H9 (cell line): ENCODE data around the gene MTMR12. TPM values are rescaled to one million over a fixed set of nuclear protein-coding genes. Genes with fewer than 3 reads are reported as not detected.

ENCODE experiments used
- DNase-seq: peaks from one replicate; pipeline ENCODE4 v3.0.0-alpha.2; 2017
- H2AFZ ChIP-seq: one replicate; pipeline ENCODE4 v1.6.1; 2013; ENCODE audit warnings: mild to moderate bottlenecking, low read length, control low read depth, moderate library complexity
- H2AK5ac ChIP-seq: 2 replicates; pipeline ENCODE4 v1.6.1; 2013; ENCODE audit warnings: low read length, control low read depth, mixed read lengths; ENCODE audit not compliant: insufficient read length
- H2BK120ac ChIP-seq: one replicate; pipeline ENCODE4 v1.6.1; 2013; ENCODE audit warnings: low read depth, mild to moderate bottlenecking, low read length, control low read depth, inconsistent platforms; ENCODE audit not compliant: poor library complexity, severe bottlenecking
- H2BK12ac ChIP-seq: 2 replicates; pipeline ENCODE4 v1.6.1; 2013; ENCODE audit warnings: low read length, control low read depth, mixed read lengths, low read depth; ENCODE audit not compliant: insufficient read length
- H2BK15ac ChIP-seq: 2 replicates; pipeline ENCODE4 v1.6.1; 2013; ENCODE audit warnings: low read depth, low read length, control low read depth
- H2BK20ac ChIP-seq: one replicate; pipeline ENCODE4 v1.6.1; 2013; ENCODE audit warnings: low read depth, mild to moderate bottlenecking, low read length, control low read depth, inconsistent platforms; ENCODE audit not compliant: poor library complexity, severe bottlenecking
- H2BK5ac ChIP-seq: 2 replicates; pipeline ENCODE4 v1.6.1; 2013; ENCODE audit warnings: low read length, control low read depth, mixed read lengths; ENCODE audit not compliant: insufficient read length
- H3K14ac ChIP-seq: 2 replicates; pipeline ENCODE4 v1.6.1; 2013; ENCODE audit warnings: low read length, control low read depth; ENCODE audit not compliant: insufficient read depth
- H3K18ac ChIP-seq: 2 replicates; pipeline ENCODE4 v1.6.1; 2013; ENCODE audit warnings: low read depth, mild to moderate bottlenecking, mixed read lengths, low read length, control low read depth; ENCODE audit not compliant: insufficient read length
- H3K23ac ChIP-seq: 2 replicates; pipeline ENCODE4 v1.6.1; 2013; ENCODE audit warnings: low read length, control low read depth, mixed read lengths, low read depth; ENCODE audit not compliant: insufficient read length
- H3K23me2 ChIP-seq: 2 replicates; pipeline ENCODE4 v1.6.1; 2013; ENCODE audit warnings: low read depth, mild to moderate bottlenecking, mixed read lengths, low read length, control low read depth; ENCODE audit not compliant: insufficient read length, poor library complexity, severe bottlenecking
- H3K27ac ChIP-seq: 2 replicates; pipeline ENCODE4 v1.5.1; 2013; ENCODE audit warnings: low read length, control low read depth, mixed read lengths, low read depth; ENCODE audit not compliant: insufficient read length
- H3K27me3 ChIP-seq: 2 replicates; pipeline ENCODE4 v1.6.1; 2013; ENCODE audit warnings: low read length, control low read depth, inconsistent platforms; ENCODE audit not compliant: insufficient read depth
- H3K4ac ChIP-seq: 2 replicates; pipeline ENCODE4 v1.6.1; 2013; ENCODE audit warnings: low read depth, mild to moderate bottlenecking, control low read depth, inconsistent platforms, low read length, moderate library complexity
- H3K4me1 ChIP-seq: 2 replicates; pipeline ENCODE4 v1.6.1; 2013; ENCODE audit warnings: low read length, control low read depth, inconsistent platforms; ENCODE audit not compliant: insufficient read depth
- H3K4me2 ChIP-seq: 2 replicates; pipeline ENCODE4 v1.6.1; 2013; ENCODE audit warnings: low read length, control low read depth, mixed read lengths; ENCODE audit not compliant: insufficient read length, insufficient read depth
- H3K56ac ChIP-seq: 2 replicates; pipeline ENCODE4 v1.6.1; 2013; ENCODE audit warnings: low read depth, mild to moderate bottlenecking, mixed read lengths, low read length, control low read depth; ENCODE audit not compliant: insufficient read length
- H3K79me1 ChIP-seq: 2 replicates; pipeline ENCODE4 v1.6.1; 2013; ENCODE audit warnings: low read depth, mild to moderate bottlenecking, moderate library complexity, low read length, control low read depth, inconsistent platforms; ENCODE audit not compliant: insufficient read depth, poor library complexity, severe bottlenecking
- H3K79me2 ChIP-seq: 2 replicates; pipeline ENCODE4 v1.6.1; 2013; ENCODE audit warnings: low read length, control low read depth, inconsistent platforms; ENCODE audit not compliant: insufficient read depth
- H3K9ac ChIP-seq: 2 replicates; pipeline ENCODE4 v1.6.1; 2013; ENCODE audit warnings: low read length, control low read depth, mixed read lengths; ENCODE audit not compliant: insufficient read length; ENCODE audit errors: extremely low read depth
- H3K9me3 ChIP-seq: one replicate; pipeline ENCODE4 v1.6.1; 2013; ENCODE audit warnings: low read depth, low read length, inconsistent platforms; ENCODE audit not compliant: control insufficient read depth
- H3T11ph ChIP-seq: one replicate; pipeline ENCODE4 v1.6.1; 2013; ENCODE audit warnings: mild to moderate bottlenecking, low read length, control low read depth, inconsistent platforms
- H4K20me1 ChIP-seq: one replicate; pipeline ENCODE4 v1.6.1; 2013; ENCODE audit not compliant: control insufficient read depth, insufficient read length, insufficient read depth
- H4K5ac ChIP-seq: 2 replicates; pipeline ENCODE4 v1.6.1; 2013; ENCODE audit warnings: low read depth, mild to moderate bottlenecking, mixed read lengths, low read length, control low read depth; ENCODE audit not compliant: insufficient read length
- H4K8ac ChIP-seq: replicated peaks from 2 replicates; pipeline ENCODE4 v1.6.1; 2013; ENCODE audit warnings: low read length, control low read depth, mixed read lengths, low read depth; ENCODE audit not compliant: insufficient read length
- H4K91ac ChIP-seq: 2 replicates; pipeline ENCODE4 v1.6.1; 2013; ENCODE audit warnings: low read depth, mild to moderate bottlenecking, moderate library complexity, mixed read lengths, low read length, control low read depth; ENCODE audit not compliant: insufficient read length
- H3K27ac Mint-ChIP-seq, 3 experiments: 2 replicates in 2 of 3; 3 replicates in 1 of 3; pipeline ENCODE4 v1.8.0; 2020 to 2021; ENCODE audit warnings: mixed read lengths in 3 of 3, mild to moderate bottlenecking in 1 of 3, moderate library complexity in 1 of 3
- H3K27me3 Mint-ChIP-seq: 2 replicates; pipeline ENCODE4 v1.8.0; 2021; ENCODE audit warnings: low read depth, mild to moderate bottlenecking, moderate library complexity, mixed read lengths
- H3K36me3 Mint-ChIP-seq, 3 experiments: 2 replicates in 2 of 3; 3 replicates in 1 of 3; pipeline ENCODE4 v1.8.0; 2020 to 2021; ENCODE audit warnings: low read depth in 3 of 3, mixed read lengths in 3 of 3; ENCODE audit not compliant: insufficient read depth in 1 of 3
- H3K4me1 Mint-ChIP-seq, 2 experiments: 2 replicates each; pipeline ENCODE4 v1.8.0; 2020; ENCODE audit warnings: mixed read lengths in 2 of 2
- H3K4me3 Mint-ChIP-seq, 2 experiments: 2 replicates in 1 of 2; 3 replicates in 1 of 2; pipeline ENCODE4 v1.8.0; 2020 to 2021; ENCODE audit warnings: mild to moderate bottlenecking in 2 of 2, mixed read lengths in 2 of 2, moderate library complexity in 1 of 2
- H3K9me3 Mint-ChIP-seq, 2 experiments: 2 replicates in 1 of 2; 3 replicates in 1 of 2; pipeline ENCODE4 v1.8.0; 2020; ENCODE audit warnings: mild to moderate bottlenecking in 2 of 2, mixed read lengths in 2 of 2, moderate library complexity in 1 of 2
- total RNA-seq: library from RNA; stranded (reverse); gene quantifications from 2 replicates; pipeline ENCODE4 v1.2.1, GENCODE V29; 2021
- TF ChIP-seq, protein P1 (sequence below): fragments of 200-600 bp; sonication (generic); conservative IDR thresholded peaks from 3 replicates; pipeline ENCODE4 v1.8.0; 2021; ENCODE audit warnings: antibody characterized with exemption, mild to moderate bottlenecking

Gene MTMR12
- total RNA-seq, 1 experiment from 2014 or later: 39.3 TPM

DNA sequence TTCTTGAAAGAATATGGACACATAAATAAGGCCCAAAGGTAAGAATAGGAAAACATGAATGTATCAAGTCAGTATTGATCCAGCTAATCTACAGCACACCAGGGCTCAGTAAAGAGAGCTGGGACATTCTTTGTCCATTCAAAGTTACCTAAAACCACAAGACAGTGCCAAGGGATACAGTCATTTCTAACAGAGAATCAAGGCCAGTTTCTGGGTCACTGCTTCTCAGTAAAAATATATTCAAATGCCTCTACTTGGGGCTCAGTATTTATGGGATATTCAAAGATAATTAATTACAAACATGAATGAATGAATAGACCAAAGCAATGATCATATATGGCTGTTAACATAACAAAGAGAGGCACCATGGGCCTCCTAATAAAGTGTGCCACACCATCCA is 34.9 kb downstream of the MTMR12 start:
- no peak overlapping the region for H4K8ac ChIP-seq
- no peak overlapping the region for H3K18ac ChIP-seq
- H3K56ac ChIP-seq: no peak overlapping the region
- H3K9me3 ChIP-seq: no peaks in the 10 kb centered on the region
- H2AK5ac ChIP-seq: no peak overlapping the region
- Mint-ChIP-seq H3K27me3 (no peaks in the 10 kb centered on the region), H3K36me3 (peaks cover 22 to 45% (median 38%) of the 10 kb centered on the region in 3 experiments), H3K27ac (peak overlapping the region; percentile 77 to 98 (median 90); a peak in 6 of 7 replicates), H3K9me3 (no peaks in the 10 kb centered on the region), H3K4me3 (no peak overlapping the region), H3K4me1 (peaks cover 62 to 71% of the 10 kb centered on the region in 2 experiments)
- TF ChIP-seq, protein P1, sequence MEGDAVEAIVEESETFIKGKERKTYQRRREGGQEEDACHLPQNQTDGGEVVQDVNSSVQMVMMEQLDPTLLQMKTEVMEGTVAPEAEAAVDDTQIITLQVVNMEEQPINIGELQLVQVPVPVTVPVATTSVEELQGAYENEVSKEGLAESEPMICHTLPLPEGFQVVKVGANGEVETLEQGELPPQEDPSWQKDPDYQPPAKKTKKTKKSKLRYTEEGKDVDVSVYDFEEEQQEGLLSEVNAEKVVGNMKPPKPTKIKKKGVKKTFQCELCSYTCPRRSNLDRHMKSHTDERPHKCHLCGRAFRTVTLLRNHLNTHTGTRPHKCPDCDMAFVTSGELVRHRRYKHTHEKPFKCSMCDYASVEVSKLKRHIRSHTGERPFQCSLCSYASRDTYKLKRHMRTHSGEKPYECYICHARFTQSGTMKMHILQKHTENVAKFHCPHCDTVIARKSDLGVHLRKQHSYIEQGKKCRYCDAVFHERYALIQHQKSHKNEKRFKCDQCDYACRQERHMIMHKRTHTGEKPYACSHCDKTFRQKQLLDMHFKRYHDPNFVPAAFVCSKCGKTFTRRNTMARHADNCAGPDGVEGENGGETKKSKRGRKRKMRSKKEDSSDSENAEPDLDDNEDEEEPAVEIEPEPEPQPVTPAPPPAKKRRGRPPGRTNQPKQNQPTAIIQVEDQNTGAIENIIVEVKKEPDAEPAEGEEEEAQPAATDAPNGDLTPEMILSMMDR: no peak
- no peaks in the 10 kb centered on the region for H4K20me1 ChIP-seq
- no peak for DNase-seq
- no peak overlapping the region for H2BK5ac ChIP-seq
- no peak overlapping the region for H3K4me2 ChIP-seq
- H2BK120ac ChIP-seq: no peak overlapping the region
- H3K14ac ChIP-seq: no peak overlapping the region
- H3K9ac ChIP-seq: no peak overlapping the region
- no peak overlapping the region for H2BK15ac ChIP-seq
- no peaks in the 10 kb centered on the region for H3K23me2 ChIP-seq
- no peak overlapping the region for H3K23ac ChIP-seq
- no peak overlapping the region for H4K91ac ChIP-seq
- peak overlapping the region; percentile 41 for H3T11ph ChIP-seq
- no peak overlapping the region; the same call in 1 of the 2 replicates for H3K4ac ChIP-seq
- no peaks in the 10 kb centered on the region for H3K79me1 ChIP-seq
- H2BK20ac ChIP-seq: no peak overlapping the region
- no peak overlapping the region for H2BK12ac ChIP-seq
- no peaks in the 10 kb centered on the region for H3K27me3 ChIP-seq
- H3K27ac ChIP-seq: no peak overlapping the region
- H3K79me2 ChIP-seq: peaks cover under 1% of the 10 kb centered on the region; the same call in 1 of the 2 replicates
- H3K4me1 ChIP-seq: peaks cover 6% of the 10 kb centered on the region
- no peak overlapping the region for H4K5ac ChIP-seq
- H2AFZ ChIP-seq: no peak overlapping the region
